Lower leg skin (tissue), 3 donors: ENCODE measurements around the gene DPPA3.

Source experiments
- CTCF ChIP-seq, 3 donors: fragments of 450-650 bp; IDR thresholded peaks; one replicate each; pipeline ENCODE4 v1.5.1; 2016; ENCODE audit warnings: antibody characterized with exemption in 3 of 3, mild to moderate bottlenecking in 3 of 3, moderate library complexity in 2 of 3
- POLR2A ChIP-seq, 2 donors: fragments of 450-650 bp; IDR thresholded peaks; one replicate each; pipeline ENCODE4 v1.6.1; 2016 to 2017; ENCODE audit warnings: antibody characterized with exemption in 2 of 2, mild to moderate bottlenecking in 1 of 2, moderate library complexity in 1 of 2

- no peak for TF ChIP-seq CTCF (IDR thresholded peaks at IDR 0.05)
- no peak for TF ChIP-seq POLR2A (IDR thresholded peaks at IDR 0.05)
Measured at GRCh38 chr12:7709969-7710675, 1.1 kb upstream of the DPPA3 start.
